Heart left ventricle (tissue), 16 donors: ENCODE data around the gene UQCC2. TPM values are rescaled to one million over a fixed set of nuclear protein-coding genes. Genes with fewer than 3 reads are reported as not detected.

Experiments used
- ATAC-seq, 4 donors: fragments of 200-7000 bp; cut with Tn5 transposase; one replicate each; pipeline ENCODE4 v1.9.1; 2020 to 2022; ENCODE audit warnings: moderate library complexity in 4 of 4, mild to moderate bottlenecking in 3 of 4, moderate number of reproducible peaks in 1 of 4
- DNase-seq, 5 donors: peaks; one replicate each; pipeline ENCODE4 v3.0.0-alpha.2; 2020
- H3K27ac ChIP-seq, 12 donors: fragments of 200-600 bp; sonication (generic) in 4 of 12; one replicate each; pipeline versions ENCODE4 v1.5.0 to v1.8.0; 2016 to 2022; ENCODE audit warnings: mild to moderate bottlenecking in 2 of 12
- H3K27me3 ChIP-seq, 9 donors: fragments of 200-600 bp; sonication (generic) in 2 of 9; one replicate each; pipeline versions ENCODE4 v1.5.1 to v1.8.0; 2016 to 2022; ENCODE audit warnings: mild to moderate bottlenecking in 3 of 9
- H3K36me3 ChIP-seq, 9 donors: fragments of 200-600 bp; sonication (generic) in 2 of 9; one replicate each; pipeline versions ENCODE4 v1.5.0 to v1.8.0; 2018 to 2022; ENCODE audit warnings: mild to moderate bottlenecking in 2 of 9
- H3K4me1 ChIP-seq, 12 donors: fragments of 200-600 bp; sonication (generic) in 4 of 12; one replicate each; pipeline versions ENCODE4 v1.5.0 to v1.8.0; 2016 to 2022; ENCODE audit warnings: mild to moderate bottlenecking in 3 of 12
- H3K4me3 ChIP-seq, 12 donors: fragments of 200-600 bp; sonication (generic) in 4 of 12; one replicate each; pipeline versions ENCODE4 v1.5.0 to v1.8.0; 2017 to 2022; ENCODE audit warnings: mild to moderate bottlenecking in 9 of 12, moderate library complexity in 4 of 12
- H3K9me3 ChIP-seq, 12 donors: fragments of 200-600 bp; sonication (generic) in 4 of 12; one replicate each; pipeline versions ENCODE4 v1.5.0 to v1.8.0; 2016 to 2022; ENCODE audit warnings: mild to moderate bottlenecking in 1 of 12
- POLR2A ChIP-seq, 2 donors: fragments of 450-650 bp; IDR thresholded peaks; one replicate each; pipeline ENCODE4 v1.6.1; 2017; ENCODE audit warnings: antibody characterized with exemption in 2 of 2, mild to moderate bottlenecking in 2 of 2, moderate library complexity in 2 of 2
- WGBS, 4 donors: extraction: QIAGEN DNeasy Blood & Tissue Kit in 2 of 4; methylation state at CpG; one replicate each; pipeline versions ENCODE4 v1.1.5 to v1.1.7; 2013 to 2018; 5-methylcytosine and 5-hydroxymethylcytosine counted together
- intact Hi-C, 10 donors: fragments of 100-400 bp; cut with DNase I; formaldehyde crosslinking; loops; one replicate each; pipeline versions ENCODE4 v1.11.1 to v1.14.2; 2022
- polyA plus RNA-seq, 2 donors: library from polyadenylated mRNA; stranded (reverse); fragments of 200-250 nt; gene quantifications; one replicate each; pipeline ENCODE4 v1.2.3, GENCODE V29; 2013
- total RNA-seq, 9 donors: library from RNA; depleted of rRNA in 2 of 9; stranded (reverse); fragments of >200 nt in 2 of 9; fragmentation: NEBNext Ultra II Directional in 3 of 9; extraction: Animal tissue kit (Norgen Biotek cat#: 25700) in 3 of 9; gene quantifications; one replicate each; pipeline versions ENCODE4 v1.1.0 to v1.2.4, GENCODE V29; 2016 to 2023
- TF ChIP-seq, protein P1 (sequence below), 12 donors: fragments of 200-600 bp; sonication (generic) in 4 of 12; IDR thresholded peaks; one replicate each; pipeline versions ENCODE4 v1.5.0 to v1.8.0; 2018 to 2022; ENCODE audit warnings: antibody characterized with exemption in 12 of 12, mild to moderate bottlenecking in 5 of 12
- donor health status: ischemic (EF 13 %, LVEDD 7.1; RV severe dilation, severe dysfunction).
- donor health status: healthy with polysubstance abuse.
- donor health status: DM: no; HTN: yes; CAD: no.
- donor health status: DM: no; HTN: no; CAD: no.
- donor health status: ischemic (EF 25% LVEDD 6.9; RV normal size, moderate dysfunction).
- donor health status: ischemic (EF 25% LVEDD 5.7; RV mildly dilated, moderate dysfunction).
- donor health status: healthy.
- donor health status: DM: yes; HTN: yes; CAD: no.
- donor health status: ischemic (EF 35%, LVEDD 5.7; RV mildly dilated, moderate dysfunction).
- donor health status: nonischemic (EF 11% LVEDD 7.7; RV severe dilation, severe dysfunction).
- donor health status: DM: yes; HTN: yes; CAD: no.
- donor health status: PGD.
- donor health status: ischemic (EF 29% LVEDD 5.4; RV normal size, mild dysfunction).
- donor health status: nonischemic (EF 23%, LVEDD 6.1; RV moderate dilation, normal function).

The UQCC2 gene
- total and polyA plus RNA-seq, 11 donors: 88.5 to 496 (median 195) TPM

DNA sequence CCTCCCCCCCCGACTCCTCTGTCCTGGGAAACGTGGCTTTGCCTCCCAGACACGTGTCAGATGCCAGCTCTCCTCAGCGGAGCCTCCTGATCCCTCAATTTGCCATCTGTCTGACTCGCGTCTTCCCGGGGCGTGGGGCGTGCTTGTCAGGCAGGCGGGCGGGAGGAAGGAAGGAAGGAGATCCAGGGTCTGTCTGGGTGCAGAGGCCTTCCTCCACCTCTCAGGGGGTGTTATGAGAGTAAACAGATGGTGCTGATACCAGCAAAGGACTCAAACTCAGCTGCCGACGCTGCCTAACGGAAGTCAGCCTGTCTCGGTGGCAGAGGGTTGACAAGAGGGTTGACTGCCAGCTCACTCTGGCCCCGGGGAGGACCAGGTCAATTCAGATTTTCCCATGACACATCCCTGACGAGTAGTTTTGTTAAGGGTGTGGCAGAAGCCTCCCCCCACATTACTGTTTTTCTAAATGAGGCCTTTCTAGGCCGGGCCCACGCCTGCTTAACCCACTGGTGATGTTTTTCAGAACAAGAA lies 17.0 kb downstream of the UQCC2 start:
- intact Hi-C loops: no loop called here
- TF ChIP-seq, protein P1, sequence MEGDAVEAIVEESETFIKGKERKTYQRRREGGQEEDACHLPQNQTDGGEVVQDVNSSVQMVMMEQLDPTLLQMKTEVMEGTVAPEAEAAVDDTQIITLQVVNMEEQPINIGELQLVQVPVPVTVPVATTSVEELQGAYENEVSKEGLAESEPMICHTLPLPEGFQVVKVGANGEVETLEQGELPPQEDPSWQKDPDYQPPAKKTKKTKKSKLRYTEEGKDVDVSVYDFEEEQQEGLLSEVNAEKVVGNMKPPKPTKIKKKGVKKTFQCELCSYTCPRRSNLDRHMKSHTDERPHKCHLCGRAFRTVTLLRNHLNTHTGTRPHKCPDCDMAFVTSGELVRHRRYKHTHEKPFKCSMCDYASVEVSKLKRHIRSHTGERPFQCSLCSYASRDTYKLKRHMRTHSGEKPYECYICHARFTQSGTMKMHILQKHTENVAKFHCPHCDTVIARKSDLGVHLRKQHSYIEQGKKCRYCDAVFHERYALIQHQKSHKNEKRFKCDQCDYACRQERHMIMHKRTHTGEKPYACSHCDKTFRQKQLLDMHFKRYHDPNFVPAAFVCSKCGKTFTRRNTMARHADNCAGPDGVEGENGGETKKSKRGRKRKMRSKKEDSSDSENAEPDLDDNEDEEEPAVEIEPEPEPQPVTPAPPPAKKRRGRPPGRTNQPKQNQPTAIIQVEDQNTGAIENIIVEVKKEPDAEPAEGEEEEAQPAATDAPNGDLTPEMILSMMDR (IDR thresholded peaks at IDR 0.05): no peak
- no peak for TF ChIP-seq POLR2A (IDR thresholded peaks at IDR 0.05)
- no peaks in the 10 kb centered on the region for H3K9me3 ChIP-seq
- DNase-seq: peak in 1 of 5 donors; percentile 52
- H3K27ac ChIP-seq: peak overlapping the region in 11 of 12 donors; percentile 40 to 94 (median 84)
- peak in 2 of 4 donors; percentile 2 to 9 for ATAC-seq
- peaks cover 0 to 71% (median 33%) of the 10 kb centered on the region in 9 donors for H3K36me3 ChIP-seq
- H3K4me3 ChIP-seq: no peak overlapping the region
- WGBS, 4 donors: 32 to 38% (median 35%) methylated on average over 19 of the region's 19 CpGs
- peaks cover 15 to 92% (median 78%) of the 10 kb centered on the region in 12 donors for H3K4me1 ChIP-seq
- H3K27me3 ChIP-seq: no peaks in the 10 kb centered on the region

DNA sequence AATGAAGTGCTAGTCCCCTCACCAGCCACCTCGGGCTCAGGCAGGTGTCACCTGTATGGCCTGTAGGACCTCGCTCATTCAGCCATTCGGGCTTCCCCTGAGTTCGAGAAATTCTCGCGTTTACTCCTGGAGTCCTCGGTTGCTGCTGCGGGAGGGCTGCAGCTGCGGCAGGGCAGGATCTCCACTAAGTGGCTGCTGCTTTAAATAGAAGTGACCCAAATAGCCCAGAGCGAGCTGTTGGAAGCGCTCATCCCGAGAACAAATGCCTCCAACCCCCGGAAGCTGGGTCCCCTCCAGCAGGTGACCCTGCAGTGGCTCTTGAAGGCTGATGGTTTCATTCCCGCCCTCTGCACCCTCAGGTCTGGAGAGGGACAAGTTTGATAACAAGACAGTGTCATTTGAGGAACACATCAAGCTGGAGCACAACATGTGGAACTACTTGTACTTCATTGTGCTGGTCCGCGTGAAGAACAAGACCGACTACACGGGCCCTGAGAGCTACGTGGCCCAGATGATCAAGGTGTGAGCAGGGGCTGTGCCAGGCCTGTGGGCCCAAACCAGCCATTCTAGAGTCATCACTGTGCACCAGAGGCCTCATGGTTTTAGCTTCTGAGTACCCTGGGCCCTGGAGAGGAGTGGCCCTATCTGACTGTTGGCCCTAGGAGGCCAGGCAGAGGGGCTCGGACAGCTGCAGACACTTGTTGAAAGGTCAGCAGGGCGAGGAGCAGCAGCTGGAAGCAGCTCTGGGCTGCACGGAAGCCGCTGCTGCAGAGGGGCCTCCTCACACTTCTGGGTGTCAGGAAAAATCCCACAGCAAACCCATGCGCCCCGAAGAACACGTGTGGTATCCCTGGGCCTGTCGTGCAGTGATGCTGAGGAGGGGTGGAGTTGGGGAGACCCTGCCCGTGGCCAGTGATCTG lies 18.1 kb downstream of the UQCC2 start:
- DNase-seq (peak in 4 of 5 donors; percentile 45 to 72 (median 55)), ATAC-seq (peak; percentile 45 to 66 (median 58))
- intact Hi-C loops: no loop called here
- TF ChIP-seq, protein P1 (IDR thresholded peaks at IDR 0.05): no peak
- TF ChIP-seq POLR2A (IDR thresholded peaks at IDR 0.05): no peak
- Histone ChIP-seq H3K4me1 (peaks cover 15 to 82% (median 70%) of the 10 kb centered on the region in 12 donors), H3K9me3 (no peaks in the 10 kb centered on the region), H3K27me3 (no peaks in the 10 kb centered on the region), H3K27ac (peak overlapping the region; percentile 65 to 94 (median 82)), H3K4me3 (peak overlapping the region in 1 of 12 donors; percentile 12), H3K36me3 (peaks cover 0 to 74% (median 42%) of the 10 kb centered on the region in 9 donors)
- WGBS, 4 donors: 40 to 43% (median 41%) methylated on average over 26 to 28 of the region's 28 CpGs

DNA sequence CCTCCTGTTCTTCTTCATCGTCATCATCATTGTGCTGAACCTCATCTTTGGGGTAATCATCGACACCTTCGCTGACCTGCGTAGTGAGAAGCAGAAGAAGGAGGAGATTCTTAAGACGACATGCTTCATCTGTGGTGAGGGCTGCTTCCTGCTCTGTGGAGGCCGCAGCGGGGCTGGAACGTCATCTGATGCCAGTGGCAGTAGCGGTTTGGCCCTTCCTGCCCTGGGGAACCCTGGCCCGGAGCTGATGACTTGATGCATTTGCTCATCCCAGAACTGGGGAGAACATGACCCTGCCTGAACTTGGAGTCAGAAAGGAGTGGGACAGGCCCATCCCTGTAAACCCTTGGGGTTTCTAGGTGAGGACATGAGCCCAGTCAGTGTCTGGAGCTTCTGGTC lies 18.7 kb downstream of the UQCC2 start:
- Histone ChIP-seq H3K36me3 (peaks cover 0 to 74% (median 42%) of the 10 kb centered on the region in 9 donors), H3K27ac (peak overlapping the region; percentile 65 to 94 (median 82)), H3K9me3 (no peaks in the 10 kb centered on the region), H3K27me3 (no peaks in the 10 kb centered on the region), H3K4me3 (peak overlapping the region in 1 of 12 donors; percentile 12), H3K4me1 (peaks cover 15 to 78% (median 66%) of the 10 kb centered on the region in 12 donors)
- ATAC-seq (peak in 3 of 4 donors; percentile 1 to 9 (median 8)), DNase-seq (peak in 1 of 5 donors; percentile 60)
- 51 to 63% (median 59%) methylated on average over 6 to 10 of the region's 10 CpGs for WGBS, 4 donors
- intact Hi-C loops: no loop called here
- TF ChIP-seq, protein P1 (IDR thresholded peaks at IDR 0.05): no peak
- TF ChIP-seq POLR2A (IDR thresholded peaks at IDR 0.05): no peak
